Stimulated activated CD4-positive, alpha-beta T cell treated with anti-CD3 and anti-CD28 coated beads, TNF-alpha, amount 100 ng/mL, for 48 hours (primary cell): ENCODE results near the gene ELAVL1.
"Not testable (repeated sequence)": the region's sequence is repeated elsewhere in the genome, so short reads cannot be mapped to it uniquely, and the experiment has no call there.

Experiments
- DNase-seq, 3 donors: peaks; one replicate each; pipeline ENCODE4 v3.0.0-alpha.2; 2020; ENCODE audit warnings: low read depth in 3 of 3

The ELAVL1 gene

DNA sequence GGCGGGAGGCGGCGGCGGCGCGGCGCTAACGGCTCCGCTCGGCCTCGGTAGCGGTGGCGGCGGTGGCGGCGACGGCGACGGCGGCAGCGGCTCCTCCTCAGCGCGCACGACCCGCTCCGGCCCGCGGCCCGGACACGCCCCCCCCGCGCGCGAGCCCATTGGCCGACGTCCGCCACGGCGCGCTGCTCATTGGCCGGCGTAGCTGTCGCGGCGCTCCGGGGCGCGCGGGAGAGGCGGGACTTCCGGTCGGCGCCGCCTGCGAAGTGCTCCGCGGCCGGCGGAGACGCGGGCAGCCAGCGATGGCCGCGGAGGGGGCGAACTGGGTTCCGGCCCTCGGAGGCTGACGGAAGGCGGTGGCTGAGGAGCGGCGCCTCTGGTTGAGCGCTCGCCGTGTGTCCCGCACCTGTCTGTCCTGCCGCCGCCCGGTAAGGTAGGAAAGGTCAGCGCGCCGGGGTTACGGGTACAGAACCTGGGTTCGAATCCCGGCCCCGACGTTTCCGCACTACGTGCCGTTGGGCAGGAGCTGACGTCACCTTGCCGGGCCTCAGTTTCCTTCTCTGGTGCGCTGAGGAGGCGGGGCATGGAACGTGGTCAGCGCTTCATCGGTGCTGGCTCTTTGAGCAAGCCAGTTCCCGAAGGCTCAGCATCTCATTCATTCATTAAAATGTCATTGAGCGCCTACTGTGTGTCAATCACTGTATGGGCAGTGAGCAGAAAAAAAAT is at the start of gene ELAVL1:
Gene ELAVL1, minus strand, starts transcription at position 108 of the 723 bp plus-strand sequence. CDS start 13,826 bp downstream, outside the sequence.
- peak; percentile 82 to 90 (median 85) for DNase-seq

DNA sequence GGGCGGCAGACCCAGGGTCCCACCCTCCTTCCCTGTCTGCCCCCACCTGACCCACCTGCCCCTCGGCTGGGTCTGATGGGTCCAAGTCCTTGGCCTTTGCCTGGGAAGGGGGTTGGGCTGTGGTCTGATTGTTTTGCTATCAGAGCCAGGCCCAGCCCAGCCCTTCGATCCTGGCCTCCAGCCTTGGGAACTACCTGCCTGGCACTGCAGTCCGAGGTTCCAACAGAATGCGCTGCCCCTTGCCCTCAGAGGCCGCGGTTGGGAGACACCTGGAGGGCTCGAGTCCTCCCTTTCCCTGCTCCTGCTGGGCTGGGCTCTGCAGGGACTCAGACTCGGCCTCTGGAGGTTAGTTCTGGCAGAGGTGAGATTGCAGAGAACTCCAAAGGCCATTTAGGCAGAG is 48.7 kb upstream of the ELAVL1 start:
- DNase-seq: no peak

DNA sequence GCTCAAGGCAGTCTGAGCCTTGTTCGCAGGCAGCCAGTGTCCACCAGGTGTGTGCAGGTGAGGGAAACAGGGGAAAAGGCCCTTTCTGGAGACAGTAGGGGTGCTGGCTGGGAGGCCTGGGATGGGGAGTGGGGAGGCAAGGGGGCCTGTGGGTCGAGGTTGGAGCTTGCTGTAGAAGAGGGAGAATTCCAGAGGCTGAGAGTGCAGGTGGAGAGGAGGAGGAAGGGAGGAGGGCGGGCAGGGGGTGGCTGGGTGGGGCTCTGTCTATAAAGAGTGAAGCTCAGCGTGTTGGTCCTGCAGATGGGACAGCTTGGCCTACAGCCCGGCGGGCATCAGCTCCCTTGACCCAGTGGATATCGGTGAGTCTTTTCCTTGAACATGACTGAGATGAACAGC is 47.0 kb upstream of the ELAVL1 start, which contains the start of gene CCL25:
Gene CCL25, plus strand, starts transcription at position 297 of the 396 bp plus-strand sequence. CDS start 290 bp downstream, outside the sequence.
- no peak for DNase-seq

DNA sequence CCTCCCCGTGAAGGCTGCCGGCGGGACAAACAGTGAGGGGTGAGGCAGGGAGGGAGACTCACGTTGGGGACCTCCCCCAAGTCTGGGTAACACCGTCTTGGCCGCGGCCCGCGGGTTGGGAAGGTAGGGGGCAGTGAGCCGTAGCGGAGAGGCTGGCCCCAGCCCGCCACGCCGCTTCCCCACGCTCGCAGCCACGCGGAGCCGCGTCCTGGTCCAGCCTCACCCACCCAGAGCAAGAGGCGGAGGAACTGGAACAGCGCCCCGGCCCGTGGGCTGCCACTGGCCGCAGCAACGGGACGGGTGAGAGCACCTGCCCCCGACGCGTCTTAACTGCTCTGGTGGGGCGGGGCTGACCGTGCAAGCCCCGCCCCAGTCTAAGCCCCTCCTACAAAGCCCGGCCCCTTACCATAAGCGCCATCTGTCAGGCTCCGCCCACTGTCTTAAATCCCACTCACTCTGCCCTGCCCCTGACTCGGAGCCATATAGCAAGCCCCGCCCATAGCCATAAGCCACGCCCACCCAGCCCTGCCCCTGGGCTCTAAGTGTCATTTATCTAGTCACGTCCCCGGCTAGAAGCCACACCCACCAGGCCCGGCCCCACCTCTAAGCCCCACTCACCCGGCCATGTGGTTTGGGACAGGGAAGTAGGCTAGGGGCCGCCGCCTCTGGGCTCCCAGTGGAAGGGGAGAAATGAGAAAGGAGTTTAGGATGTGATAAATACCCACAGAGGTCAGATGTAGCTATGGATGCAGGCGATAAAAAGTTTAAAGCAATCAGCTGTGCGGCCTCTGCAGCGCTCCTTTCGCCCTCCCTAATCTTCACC is 45.0 kb upstream of the ELAVL1 start:
- DNase-seq: peak; percentile 87 to 96 (median 95)

DNA sequence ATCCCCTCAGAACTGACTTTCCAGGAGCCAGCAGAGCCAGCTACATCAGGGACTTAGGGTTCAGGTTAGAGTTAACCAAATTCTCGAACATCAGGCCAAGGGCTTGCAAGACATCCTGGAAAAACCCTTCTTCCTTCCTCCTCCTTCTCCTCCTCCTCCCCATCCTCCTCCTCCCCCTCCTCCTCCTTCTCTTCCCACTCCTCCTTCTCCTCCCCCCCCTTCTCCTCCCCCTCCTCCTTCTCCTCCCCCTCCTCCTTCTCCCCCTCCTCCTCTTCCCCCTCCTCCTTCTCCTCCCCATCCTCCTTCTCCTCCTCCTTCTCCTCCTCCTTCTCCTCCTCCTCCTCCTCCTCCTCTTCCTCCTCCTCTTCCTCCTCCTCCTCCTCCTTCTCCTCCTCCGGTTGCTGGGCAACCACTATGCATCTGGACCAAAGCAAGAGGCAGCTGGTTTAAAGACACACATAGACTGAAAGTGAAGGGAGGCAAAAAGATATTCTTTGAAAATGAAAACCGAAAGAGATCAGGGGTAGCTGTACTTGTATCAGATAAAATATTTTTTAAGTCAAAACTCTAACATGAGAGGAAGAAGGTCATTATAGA is 41.2 kb upstream of the ELAVL1 start:
- no peak for DNase-seq

DNA sequence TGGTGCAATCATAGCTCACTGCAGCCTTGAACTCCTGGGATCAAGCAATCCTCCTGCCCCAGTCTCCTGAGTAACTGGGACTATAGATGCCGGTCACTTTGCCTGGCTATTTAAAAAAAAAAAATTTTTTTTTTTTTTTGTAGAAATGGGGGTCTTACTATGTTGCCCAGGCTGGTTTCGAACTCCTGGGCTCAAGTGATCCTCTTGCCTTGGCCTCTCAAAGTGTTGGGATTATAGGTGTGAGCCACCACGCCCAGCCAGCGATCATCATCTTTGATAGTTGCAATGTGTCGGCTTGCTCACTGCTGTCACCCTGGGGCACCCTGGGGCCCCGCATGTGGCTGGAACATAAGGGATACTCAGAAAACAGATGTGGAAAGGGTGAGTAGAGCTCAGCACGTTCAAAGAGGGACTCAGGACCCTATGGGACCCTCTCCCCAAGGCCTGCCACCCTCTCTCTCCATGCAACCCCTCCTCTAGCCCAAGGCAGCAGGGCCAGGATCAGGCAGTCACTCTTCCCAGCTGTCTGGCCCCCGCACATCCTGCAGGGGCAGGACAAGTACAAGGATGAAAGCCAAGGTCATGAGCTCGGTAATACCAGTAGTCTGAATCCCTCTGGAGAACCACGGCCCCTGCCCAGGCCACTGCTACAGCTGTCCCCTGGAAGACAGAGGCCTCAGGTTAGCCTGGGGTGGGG is 40.6 kb upstream of the ELAVL1 start:
- DNase-seq: no peak

DNA sequence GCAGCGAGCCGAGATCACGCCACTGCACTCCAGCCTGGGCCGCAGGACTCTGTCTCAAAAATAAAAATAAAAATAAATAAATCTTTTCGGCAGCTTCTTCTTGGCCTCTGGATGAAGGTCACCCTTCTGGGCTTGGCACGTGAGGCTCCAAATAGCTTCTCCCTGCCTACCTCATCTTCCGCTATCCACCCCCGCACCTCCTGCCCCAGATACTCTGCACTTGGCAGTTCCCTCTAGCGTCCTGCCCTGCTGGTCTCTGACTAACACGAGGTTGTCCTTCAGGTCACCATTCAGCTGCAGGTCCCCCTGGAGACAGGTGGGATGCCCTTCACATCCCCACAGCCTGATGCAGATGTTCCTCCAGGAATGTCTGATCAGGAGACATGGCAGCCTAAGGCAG is 38.6 kb upstream of the ELAVL1 start:
- DNase-seq: no peak

DNA sequence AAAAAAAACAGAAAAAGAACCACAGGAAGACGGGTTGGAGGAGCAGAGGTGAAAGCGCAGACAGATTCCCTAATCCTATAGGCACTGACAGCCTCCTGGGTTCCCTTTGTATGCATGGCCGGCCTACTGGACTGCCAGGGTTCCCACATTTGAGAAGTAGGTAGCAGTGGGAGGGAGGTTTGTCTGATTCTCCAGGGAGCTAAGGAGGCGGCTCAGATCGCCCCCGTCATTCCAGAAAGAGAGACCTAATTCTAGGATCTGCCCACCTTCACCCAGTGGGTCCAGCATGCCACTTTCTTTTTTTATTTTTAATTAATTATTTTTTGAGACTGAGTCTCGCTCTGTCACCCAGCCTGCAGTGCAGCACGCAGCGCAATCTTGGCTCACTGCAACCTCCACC is 37.5 kb upstream of the ELAVL1 start:
- DNase-seq: no peak

DNA sequence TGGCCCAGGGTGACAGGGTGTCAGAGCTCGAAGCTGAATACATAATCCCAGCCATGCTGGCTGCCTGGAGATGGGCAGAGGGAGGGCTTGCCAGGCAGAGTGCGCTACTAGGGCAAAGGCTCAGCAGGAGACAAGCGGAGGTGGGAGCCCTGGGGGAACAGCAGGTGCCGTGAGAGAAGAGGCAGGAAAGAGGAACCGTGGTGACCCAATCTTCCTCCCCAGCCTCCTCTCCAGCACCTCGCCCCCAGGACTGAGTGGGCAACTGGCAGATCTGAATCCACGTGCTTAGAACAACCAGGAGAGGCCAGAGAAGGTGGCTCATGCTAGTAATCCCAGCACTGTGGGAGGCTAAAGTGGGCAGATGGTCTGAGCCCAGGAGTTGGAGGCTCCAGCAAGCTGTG is 36.1 kb upstream of the ELAVL1 start:
- no peak for DNase-seq

DNA sequence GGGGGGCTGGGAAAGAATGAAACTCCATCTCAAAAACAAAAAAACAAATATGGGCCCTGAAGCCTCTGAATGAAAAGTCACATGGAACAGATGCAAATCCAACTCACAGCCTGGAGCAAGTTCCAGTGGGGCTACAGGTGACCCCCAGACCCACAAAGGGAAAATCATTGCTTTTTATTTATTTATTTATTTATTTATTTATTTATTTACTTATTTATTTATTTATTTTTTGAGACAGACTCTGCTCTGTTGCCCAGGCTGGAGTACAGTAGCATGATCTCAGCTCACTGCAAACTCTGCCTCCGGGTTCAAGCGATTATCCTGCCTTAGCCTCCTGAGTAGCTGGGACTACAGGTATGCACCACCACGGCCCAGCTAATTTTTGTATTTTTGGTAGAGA is 33.8 kb upstream of the ELAVL1 start:
- DNase-seq: no peak

DNA sequence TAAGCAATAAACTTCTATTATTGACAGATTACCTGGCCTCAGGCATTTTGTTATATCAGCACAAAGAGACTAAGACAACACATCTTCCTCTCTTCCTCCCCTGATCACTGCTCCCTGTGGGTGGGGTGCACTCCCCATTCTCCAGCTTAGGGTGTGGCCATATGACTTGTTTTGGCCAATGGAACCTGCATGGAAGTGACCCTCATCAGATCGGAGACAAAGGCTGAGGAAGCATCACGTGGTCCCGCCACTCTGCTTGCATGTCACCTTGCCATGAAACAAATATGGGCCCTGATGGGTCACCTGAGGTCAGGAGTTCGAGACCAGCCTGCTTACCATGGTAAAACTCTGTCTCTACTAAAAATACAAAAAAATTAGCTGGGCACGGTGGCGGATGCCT is 33.4 kb upstream of the ELAVL1 start:
- DNase-seq: no peak

DNA sequence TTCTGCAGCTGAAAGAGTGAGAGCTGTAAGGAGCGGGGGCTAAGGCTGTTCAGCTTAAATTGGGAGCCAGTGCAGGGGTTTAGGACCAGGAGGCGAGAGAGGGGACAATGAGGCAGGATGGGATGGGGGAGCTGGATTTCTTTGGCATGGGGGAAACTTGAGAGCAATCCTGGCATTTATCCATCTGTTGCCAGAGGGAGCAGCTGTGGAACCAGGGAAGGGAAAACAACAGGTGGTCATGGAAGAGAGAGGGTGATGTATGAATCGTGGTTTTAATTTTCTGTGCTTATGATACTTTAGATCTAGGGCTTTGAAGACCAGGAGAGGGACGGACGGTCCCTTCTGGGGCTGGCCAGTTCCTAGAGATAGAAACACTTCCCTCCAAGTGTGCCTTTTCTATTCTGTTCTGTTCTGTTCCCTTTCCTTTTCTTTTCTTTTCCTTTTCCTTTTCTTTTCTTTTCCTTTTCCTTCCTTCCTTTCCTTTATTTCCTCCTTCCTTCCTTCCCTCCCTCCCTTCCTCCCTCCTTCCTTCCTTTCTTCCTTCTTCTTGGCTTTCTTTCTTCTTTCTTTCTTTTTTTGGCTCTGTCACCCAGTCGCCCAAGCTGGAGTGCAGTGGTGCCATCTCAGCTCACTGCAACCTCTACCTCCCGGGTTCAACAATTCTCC is 31.1 kb upstream of the ELAVL1 start:
- DNase-seq: no peak

DNA sequence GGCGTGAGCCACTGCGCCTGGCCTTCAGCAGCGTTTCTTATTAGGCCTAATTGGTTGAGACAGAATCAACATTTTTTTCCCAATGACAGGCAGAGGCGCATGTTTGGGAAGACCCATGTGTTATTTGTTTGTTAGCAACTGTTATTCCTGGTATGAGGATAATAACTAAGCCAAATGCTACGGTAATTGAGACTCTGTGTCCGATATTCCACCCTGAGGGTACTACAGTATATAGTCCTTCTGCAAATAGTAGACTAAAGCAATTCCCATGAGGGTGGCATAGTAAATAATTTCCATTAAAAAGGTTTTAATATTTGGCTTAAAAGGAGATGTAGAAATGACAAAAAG is 28.7 kb upstream of the ELAVL1 start:
- no peak for DNase-seq

DNA sequence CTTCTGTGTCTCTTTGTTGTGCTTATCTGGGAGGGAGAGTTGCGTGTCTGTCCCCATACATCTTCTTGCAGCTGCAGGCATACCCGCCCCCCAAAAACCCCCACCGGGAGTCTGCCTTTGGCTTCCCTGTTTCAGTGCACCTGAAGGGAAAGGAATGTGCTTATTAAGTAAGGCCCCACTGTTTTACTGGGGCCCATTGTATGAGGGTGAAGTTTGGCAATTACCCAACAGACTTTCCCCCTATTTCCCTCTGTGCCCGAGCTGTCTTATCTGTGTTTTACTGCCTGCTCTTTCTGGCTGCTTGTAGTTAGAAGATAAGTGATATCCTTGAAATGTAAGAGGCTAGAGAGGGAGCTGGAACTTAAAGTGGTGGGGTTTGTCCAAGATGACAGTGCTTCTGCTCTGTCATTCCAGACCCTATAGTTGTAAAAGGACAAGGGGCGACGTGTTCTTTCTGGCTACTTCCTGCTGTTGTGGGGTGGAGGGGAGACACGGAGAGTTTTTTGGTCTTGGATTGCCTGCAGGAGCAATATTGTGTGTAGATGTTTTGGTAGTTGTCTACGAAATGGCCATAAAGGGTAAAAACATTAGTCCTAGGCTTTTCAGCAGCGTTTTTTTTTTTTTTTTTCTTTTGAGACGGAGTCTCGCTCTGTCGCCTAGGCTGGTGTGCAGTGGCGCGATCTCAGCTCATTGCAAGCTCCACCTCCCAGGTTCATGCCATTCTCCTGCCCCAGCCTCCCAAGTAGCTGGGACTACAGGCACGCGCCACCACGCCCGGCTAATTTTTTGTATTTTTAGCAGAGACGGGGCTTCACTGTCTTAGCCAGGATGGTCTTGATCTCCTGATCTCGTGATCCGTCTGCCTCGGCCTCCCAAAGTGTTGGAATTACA is 28.1 kb upstream of the ELAVL1 start:
- DNase-seq: not testable (repeated sequence)

DNA sequence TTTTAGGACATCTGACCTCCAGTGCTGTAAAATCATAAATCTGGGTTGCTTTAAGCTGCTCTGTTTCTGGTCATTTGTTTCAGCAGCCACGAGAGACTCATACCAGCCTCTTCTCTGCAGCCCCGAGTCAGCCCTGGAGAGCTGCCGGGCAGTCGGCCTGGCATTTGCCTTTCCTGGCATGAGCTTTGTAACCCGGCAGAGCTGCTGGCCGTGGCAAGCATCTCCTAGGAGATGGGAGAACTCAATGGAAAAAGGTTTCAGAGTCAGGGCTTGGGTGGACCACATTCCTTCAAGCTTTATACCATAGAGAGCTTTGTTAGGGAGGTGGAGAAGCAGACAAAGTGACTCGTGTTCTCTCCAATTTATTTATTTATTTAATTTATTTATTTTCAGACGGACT is 25.5 kb upstream of the ELAVL1 start:
- DNase-seq: no peak

DNA sequence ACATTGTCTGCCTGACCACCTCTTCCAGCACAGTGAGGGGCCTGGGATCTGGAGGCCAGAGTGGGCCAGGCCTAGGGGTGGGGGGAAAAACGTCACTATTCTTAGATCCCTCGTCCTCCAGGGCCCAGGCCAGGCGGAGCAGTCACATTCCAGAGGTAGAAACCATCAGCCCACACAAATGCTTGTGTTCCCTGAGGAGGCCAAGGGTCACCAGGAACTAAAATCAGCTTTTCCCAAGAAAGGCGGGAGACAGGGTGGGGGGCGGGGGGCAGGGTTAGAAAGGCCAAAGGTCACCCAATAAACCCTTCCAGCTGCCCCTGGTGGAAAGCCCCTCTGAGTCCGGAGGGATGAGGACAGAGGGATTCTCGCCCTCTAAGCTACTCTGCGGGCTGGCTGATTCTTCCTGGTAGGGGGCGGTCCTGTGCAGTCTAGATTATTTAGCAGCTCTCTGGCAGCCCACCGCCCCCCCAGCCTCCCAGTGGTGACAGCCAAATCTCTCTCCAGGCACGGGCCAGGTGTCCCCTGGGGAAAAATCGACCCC is 23.6 kb upstream of the ELAVL1 start:
- no peak for DNase-seq

DNA sequence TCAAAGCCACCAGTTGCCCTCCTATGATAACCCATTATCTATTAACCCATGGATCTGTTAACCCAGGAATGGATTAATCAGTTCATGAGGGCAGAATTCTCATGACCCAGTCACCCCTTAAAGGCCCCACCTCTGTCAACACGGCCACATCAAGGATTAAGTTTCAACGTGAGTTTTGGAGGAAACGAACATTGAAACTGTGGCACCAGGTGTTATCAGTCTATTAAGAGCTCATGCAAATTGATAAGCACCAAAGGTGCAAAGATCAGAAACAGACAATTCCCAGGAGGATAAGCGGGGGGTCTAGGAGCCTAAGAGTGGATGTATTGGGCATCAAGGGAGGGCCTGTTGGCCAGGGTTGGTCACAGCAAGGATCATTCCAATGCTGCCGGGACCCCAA is 19.9 kb upstream of the ELAVL1 start:
- no peak for DNase-seq

DNA sequence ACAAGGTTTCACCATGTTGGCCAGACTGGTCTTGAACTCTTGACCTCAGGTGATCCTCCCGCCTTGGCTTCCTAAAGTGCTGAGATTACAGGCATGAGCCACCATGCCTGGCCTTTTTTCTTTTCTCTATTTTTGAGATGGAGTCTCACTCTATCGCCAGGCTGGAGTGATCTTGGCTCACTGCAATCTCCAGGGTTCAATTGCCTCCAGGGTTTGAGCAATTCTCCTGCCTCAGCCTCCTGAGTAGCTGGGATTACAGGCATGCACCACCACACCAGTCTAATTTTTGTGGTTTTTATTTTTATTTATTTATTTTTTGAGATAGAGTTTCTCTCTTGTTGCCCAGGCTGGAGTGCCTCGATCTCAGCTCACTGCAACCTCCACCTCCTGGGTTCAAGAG is 18.8 kb upstream of the ELAVL1 start:
- not testable (repeated sequence) for DNase-seq

DNA sequence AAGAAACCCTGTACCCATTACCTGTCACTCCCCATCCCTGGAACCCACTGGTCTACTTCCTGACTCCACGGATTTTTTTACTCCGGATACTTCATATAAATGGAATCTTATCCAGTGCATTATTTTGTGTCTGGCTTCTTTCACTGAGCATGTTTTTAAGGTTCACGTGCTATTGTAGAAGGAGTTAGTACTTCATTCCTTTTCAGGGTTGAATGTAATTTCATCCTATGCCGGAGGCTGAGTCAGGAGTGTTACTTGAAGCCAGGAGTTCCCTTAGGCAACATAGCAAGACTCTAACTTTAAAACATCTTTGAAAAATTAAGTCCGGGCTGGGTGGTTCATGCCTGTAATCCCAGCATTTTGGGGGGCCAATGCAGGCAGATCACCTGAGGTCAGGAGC is 17.9 kb upstream of the ELAVL1 start:
- no peak for DNase-seq

DNA sequence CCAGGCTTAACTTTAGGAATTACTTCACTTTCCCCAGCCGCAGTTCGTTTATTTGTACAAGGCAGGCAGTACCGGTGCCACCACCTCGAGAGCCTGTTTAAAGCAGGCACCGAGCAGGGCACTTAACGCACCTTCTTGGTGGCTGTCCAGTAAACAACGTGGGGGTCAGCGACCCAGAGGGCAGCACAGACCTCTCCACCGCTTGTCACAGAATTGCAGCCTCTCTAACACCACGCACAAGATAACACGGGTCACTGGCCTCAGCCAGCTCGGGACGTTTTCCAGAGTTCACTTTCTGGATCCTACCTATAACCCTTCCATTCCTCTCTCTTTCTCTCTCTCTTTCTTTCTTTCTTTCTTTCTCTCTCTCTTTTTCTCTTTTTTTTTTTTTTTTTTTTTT is 16.8 kb upstream of the ELAVL1 start:
- DNase-seq: no peak
